ENCODE data around the gene MAGEA10.

GRCh38 chrX:152136312-152136711 is 2.1 kb downstream of the MAGEA10 start:
- TF ChIP-seq CTCF (conservative IDR thresholded peaks at IDR 0.05 in 1 of 2, IDR thresholded peaks at IDR 0.05 in 1 of 2; ENCODE audit: extremely low read depth in 1 of 2, insufficient read depth in 1 of 2, low read depth in 1 of 2, low read length in 2 of 2), result no peak
- TF ChIP-seq EZH2 (IDR thresholded peaks at IDR 0.05; ENCODE audit: borderline replicate concordance, low read length), result no peak

Measured in mammary epithelial cell (primary cell).